AG04450 (cell line): Measurements from ENCODE around the gene ARHGAP45. TPM values are rescaled to one million over a fixed set of nuclear protein-coding genes. Genes with fewer than 3 reads are reported as not detected.

Experiments used
- CTCF ChIA-PET: fragments of 300-600, 350-600 bp; formaldehyde crosslinking; extraction: SDS; loops from one replicate; lab custom pipeline; 2022; ENCODE audit warnings: antibody characterized with exemption, inconsistent platforms; lab: Charles Lee
- POLR2A ChIA-PET: fragments of 350-600 bp; formaldehyde crosslinking; extraction: SDS; loops from one replicate; lab custom pipeline; 2021; ENCODE audit warnings: antibody characterized with exemption, inconsistent platforms; lab: Yijun Ruan, JAX
- DNase-seq: peaks from one replicate; pipeline ENCODE4 v3.0.0-alpha.2; 2011; ENCODE audit warnings: low read depth, low spot score
- H3K27ac ChIP-seq: one replicate; pipeline ENCODE4 v1.5.1; 2012; ENCODE audit warnings: low read depth, low read length, control low read depth
- H3K27me3 ChIP-seq: one replicate; pipeline ENCODE4 v1.6.0; 2012; ENCODE audit warnings: low read length; ENCODE audit not compliant: control insufficient read depth, insufficient read depth
- H3K4me3 ChIP-seq: 2 replicates; pipeline ENCODE4 v1.5.1; 2011; ENCODE audit warnings: mild to moderate bottlenecking, low read depth, low read length, control low read depth
- H3K9me3 ChIP-seq: 2 replicates; pipeline ENCODE4 v1.5.1; 2012; ENCODE audit warnings: low read length; ENCODE audit not compliant: control insufficient read depth, insufficient read depth
- CTCF ChIP-seq: IDR thresholded peaks from 2 replicates; pipeline ENCODE4 v1.5.1; 2011; ENCODE audit warnings: low read depth, low read length, control low read depth, inconsistent platforms
- polyA plus RNA-seq: library from polyadenylated mRNA; depleted of rRNA; stranded (reverse); fragments of >200 nt; gene quantifications from 2 replicates; pipeline ENCODE4 v1.2.3, GENCODE V29; 2011

ARHGAP45 gene
- polyA plus RNA-seq, 1 experiment = 0.36 TPM

- DNase-seq = no peak
- Histone ChIP-seq H3K4me3 (no peak overlapping the region), H3K27ac (no peak overlapping the region), H3K27me3 (peaks cover under 1% of the 10 kb centered on the region), H3K9me3 (peaks cover 16% of the 10 kb centered on the region; the same call in 1 of the 2 replicates)
- ChIA-PET POLR2A (interaction anchor here (1.0 to 1.1 kb wide), 2 partner anchors 11 to 28 kb away, joined by 3 to 5 read pairs; partner anchors contain the start of gene GPX4), CTCF (interaction anchor here (1.1 to 1.5 kb wide), 2 partner anchors 8 to 11 kb away, joined by 3 read pairs; no protein-coding TSS in a partner anchor)
- no peak for TF ChIP-seq CTCF
Observed at GRCh38 chr19:1076046-1076386, 9.0 kb downstream of the ARHGAP45 start.

DNA sequence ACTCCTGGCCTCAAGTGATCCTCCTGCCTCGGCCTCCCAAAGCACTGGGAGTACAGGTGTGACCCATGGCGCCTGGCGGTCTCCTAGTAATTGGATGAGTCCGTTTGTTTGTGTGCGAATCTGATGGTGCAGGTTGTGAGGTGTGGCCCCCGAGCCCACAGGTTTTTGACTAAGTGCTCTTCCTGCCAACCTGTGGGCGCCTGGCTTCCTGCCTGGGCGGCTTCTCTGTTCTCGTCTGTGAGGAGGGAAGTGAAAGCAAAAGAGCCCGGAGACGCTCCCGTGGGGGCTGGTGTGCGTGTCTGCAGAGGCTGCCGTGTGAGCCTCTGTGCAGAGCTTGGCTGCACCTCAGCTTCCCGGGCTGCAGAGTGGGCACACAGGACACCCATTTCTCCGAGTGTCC lies 10.0 kb downstream of the ARHGAP45 start:
- peaks cover 23% of the 10 kb centered on the region; the same call in 1 of the 2 replicates for H3K9me3 ChIP-seq
- POLR2A ChIA-PET = interaction anchor here (0.6 to 1.1 kb wide), 3 partner anchors 27 to 192 kb away, joined by 3 to 11 read pairs (median 10); partner anchors contain the start of genes CIRBP and GPX4
- no peak overlapping the region for H3K27ac ChIP-seq
- no peaks in the 10 kb centered on the region for H3K27me3 ChIP-seq
- DNase-seq = no peak
- CTCF ChIA-PET = no interaction called here
- H3K4me3 ChIP-seq = no peak overlapping the region
- TF ChIP-seq CTCF = no peak

DNA sequence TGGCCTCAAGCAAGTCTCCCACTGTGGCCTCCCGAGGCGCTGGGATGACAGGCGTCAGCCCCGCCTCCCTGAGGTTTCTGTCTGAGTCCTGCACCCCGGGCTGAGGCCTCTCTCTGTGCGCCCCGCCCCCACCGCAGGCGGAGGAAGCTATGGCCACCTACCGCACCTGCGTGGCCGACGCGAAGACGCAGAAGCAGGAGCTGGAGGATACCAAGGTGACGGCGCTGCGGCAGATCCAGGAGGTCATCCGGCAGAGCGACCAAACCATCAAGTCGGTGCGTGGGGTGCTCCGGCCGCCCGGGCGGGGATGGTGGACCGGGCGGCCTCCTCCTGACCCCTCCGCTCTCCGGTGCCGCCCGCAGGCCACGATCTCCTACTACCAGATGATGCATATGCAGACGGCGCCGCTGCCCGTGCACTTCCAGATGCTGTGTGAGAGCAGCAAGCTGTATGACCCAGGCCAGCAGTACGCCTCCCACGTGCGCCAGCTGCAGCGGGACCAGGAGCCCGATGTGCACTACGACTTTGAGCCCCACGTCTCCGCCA lies 12.7 kb downstream of the ARHGAP45 start:
- Histone ChIP-seq H3K9me3 (peaks cover 25% of the 10 kb centered on the region; the same call in 1 of the 2 replicates), H3K27ac (no peak overlapping the region), H3K27me3 (no peaks in the 10 kb centered on the region), H3K4me3 (no peak overlapping the region)
- POLR2A ChIA-PET = no interaction called here
- CTCF ChIA-PET = no interaction called here
- TF ChIP-seq CTCF = no peak
- DNase-seq = no peak

- Histone ChIP-seq H3K4me3 (no peak overlapping the region), H3K27me3 (no peaks in the 10 kb centered on the region), H3K27ac (no peak overlapping the region), H3K9me3 (peaks cover 25% of the 10 kb centered on the region; the same call in 1 of the 2 replicates)
- no peak for DNase-seq
- no peak for TF ChIP-seq CTCF
- POLR2A ChIA-PET = interaction anchor here (0.9 to 1.3 kb wide), 3 partner anchors 22 to 189 kb away, joined by 3 to 5 read pairs (median 3); partner anchors contain the start of genes ABCA7 and CIRBP
- CTCF ChIA-PET = no interaction called here
Observed at GRCh38 chr19:1080360-1081161, 13.6 kb downstream of the ARHGAP45 start.
